Skeletal muscle satellite cell (primary cell): ENCODE results near the gene ZNF827.

Experiments used
- H3K27me3 ChIP-seq: 2 replicates; pipeline ENCODE4 v1.7.0; 2013; ENCODE audit warnings: low read length; ENCODE audit not compliant: control insufficient read depth, insufficient read depth
- H3K36me3 ChIP-seq: 2 replicates; pipeline ENCODE4 v1.7.0; 2013; ENCODE audit warnings: mild to moderate bottlenecking, control low read depth, low read length; ENCODE audit not compliant: insufficient read depth
- H3K4me1 ChIP-seq: 2 replicates; pipeline ENCODE4 v1.7.0; 2013; ENCODE audit warnings: low read length; ENCODE audit not compliant: control insufficient read depth, insufficient read depth
- H3K4me2 ChIP-seq: 2 replicates; pipeline ENCODE4 v1.7.0; 2013; ENCODE audit warnings: mild to moderate bottlenecking, low read length
- H3K4me3 ChIP-seq: 2 replicates; pipeline ENCODE4 v1.7.0; 2013; ENCODE audit warnings: low read length
- H3K9ac ChIP-seq: 2 replicates; pipeline ENCODE4 v1.7.0; 2013; ENCODE audit warnings: mild to moderate bottlenecking, low read depth, low read length, moderate library complexity
- H3K9me3 ChIP-seq: replicated peaks from 2 replicates; pipeline ENCODE4 v1.7.0; 2013; ENCODE audit warnings: mild to moderate bottlenecking, control low read depth, low read length

ZNF827 gene

GRCh38 chr4:145944886-145945285, 6.3 kb upstream of the ZNF827 start:
- no peaks in the 10 kb centered on the region for H3K27me3 ChIP-seq
- H3K4me1 ChIP-seq, result peaks cover 4% of the 10 kb centered on the region
- H3K4me3 ChIP-seq, result no peak overlapping the region
- H3K4me2 ChIP-seq, result no peak overlapping the region
- H3K36me3 ChIP-seq, result no peaks in the 10 kb centered on the region
- H3K9me3 ChIP-seq, result no peaks in the 10 kb centered on the region
- no peak overlapping the region for H3K9ac ChIP-seq

- Histone ChIP-seq H3K36me3 (no peaks in the 10 kb centered on the region), H3K9ac (peak overlapping the region; percentile 86), H3K4me1 (peaks cover 24% of the 10 kb centered on the region), H3K4me2 (peak overlapping the region; percentile 85), H3K9me3 (no peaks in the 10 kb centered on the region), H3K27me3 (no peaks in the 10 kb centered on the region), H3K4me3 (peak overlapping the region; percentile 83)
Measured at GRCh38 chr4:145939856-145940255, 1.2 kb upstream of the ZNF827 start.

DNA sequence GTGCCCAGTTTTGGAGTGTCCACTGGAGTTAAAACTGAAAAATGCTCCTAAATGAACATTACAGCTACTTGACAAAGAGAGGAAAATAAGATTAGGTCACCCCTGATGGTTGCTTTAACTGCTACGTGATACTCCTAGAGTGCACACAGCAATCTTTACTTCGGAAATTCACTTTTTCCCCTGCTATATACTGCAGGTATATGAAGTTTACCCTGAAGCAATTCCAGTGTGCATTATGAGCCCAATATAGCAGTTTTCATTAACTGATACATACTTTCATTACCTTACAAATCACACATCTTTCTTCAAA, 773 bp upstream of the ZNF827 start:
- H3K9me3 ChIP-seq, result no peaks in the 10 kb centered on the region
- H3K9ac ChIP-seq, result peak overlapping the region; percentile 86
- peak overlapping the region; percentile 83 for H3K4me3 ChIP-seq
- peaks cover 28% of the 10 kb centered on the region for H3K4me1 ChIP-seq
- H3K36me3 ChIP-seq, result no peaks in the 10 kb centered on the region
- H3K4me2 ChIP-seq, result peak overlapping the region; percentile 85
- H3K27me3 ChIP-seq, result no peaks in the 10 kb centered on the region

DNA sequence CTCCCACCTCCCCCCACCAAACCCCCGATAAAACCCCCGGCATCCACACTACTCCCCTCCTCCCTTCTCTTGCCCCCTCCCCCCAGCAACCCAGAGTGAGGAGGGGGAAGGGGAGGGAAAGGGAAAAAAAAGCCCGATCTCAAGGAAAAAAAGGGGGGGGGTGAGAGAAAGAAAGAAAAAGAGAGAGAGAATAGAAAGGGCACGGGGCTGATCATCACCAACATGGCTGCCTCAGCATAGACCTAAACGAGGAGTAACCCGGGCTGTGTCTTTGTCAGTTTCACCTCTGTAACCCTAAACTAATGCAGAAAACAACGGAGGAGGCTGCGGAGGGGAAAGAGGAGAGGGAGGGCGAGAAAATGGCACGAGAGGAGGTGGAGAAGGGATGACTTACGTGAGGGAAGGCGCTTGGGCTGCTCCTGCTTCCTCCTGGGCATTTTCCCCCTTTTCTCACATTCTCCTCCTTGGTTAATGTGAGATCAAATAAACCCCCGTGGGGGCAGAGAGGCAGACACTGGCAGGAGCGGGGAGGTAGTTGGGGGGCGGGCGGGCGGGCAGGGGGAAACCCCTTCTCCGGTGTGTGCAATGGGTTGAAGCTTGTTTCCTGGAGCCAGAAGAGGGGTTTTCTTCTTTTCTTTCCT, 532 bp downstream of the ZNF827 start:
- peak overlapping the region; percentile 86 for H3K9ac ChIP-seq

DNA sequence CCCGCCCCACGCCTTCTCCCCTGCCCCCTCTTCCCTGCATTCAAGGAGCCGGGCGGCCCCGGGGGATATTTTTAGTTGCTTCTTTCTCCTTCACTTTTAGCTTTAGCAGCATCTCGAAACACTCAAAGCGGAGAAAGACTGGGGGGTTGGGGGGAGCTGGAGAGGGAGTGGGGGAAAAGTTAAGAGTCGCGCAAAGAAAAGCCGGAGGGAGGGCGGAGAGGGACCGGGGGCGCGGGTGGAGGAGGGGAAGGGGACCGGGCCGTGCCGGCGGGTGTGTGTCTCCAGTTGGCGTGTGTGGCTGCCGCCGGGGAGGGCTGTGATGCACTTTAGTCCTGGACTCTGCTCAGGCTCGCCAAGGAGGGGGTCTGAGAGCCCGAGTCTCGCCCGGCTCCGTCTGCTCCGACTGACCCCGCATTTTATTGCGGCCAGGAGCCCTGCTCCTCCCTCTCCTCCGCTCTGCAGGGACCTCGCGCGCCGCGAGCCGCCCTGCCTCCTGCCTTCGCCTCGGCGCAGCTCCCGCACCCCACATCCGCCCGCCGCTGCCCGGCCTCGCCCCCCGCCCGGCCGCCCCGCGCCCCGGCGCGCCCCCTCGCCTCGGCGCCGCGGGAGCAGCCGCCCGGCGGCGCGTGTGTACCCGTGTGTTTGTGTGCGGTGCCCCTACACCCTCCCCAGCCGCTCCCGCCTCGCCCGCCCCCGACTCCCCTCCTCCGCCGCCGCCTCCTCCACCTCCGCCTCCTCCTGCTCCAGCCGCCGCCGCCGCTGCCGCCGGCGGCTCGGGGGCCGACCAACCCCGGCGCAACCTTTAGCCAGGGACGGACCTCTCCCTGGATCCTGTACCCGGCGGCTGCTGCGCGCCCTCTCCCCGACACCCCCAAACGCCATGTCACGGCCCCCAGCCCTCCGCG, 1.4 kb downstream of the ZNF827 start:
- Histone ChIP-seq H3K27me3 (no peaks in the 10 kb centered on the region), H3K4me3 (peak overlapping the region; percentile 83), H3K36me3 (no peaks in the 10 kb centered on the region), H3K9me3 (no peaks in the 10 kb centered on the region), H3K9ac (peak overlapping the region; percentile 86), H3K4me1 (peaks cover 41% of the 10 kb centered on the region), H3K4me2 (peak overlapping the region; percentile 85)

More for the DNA sequence above, 532 bp downstream of the ZNF827 start:
- Histone ChIP-seq H3K4me2 (peak overlapping the region; percentile 85), H3K4me1 (peaks cover 38% of the 10 kb centered on the region), H3K4me3 (peak overlapping the region; percentile 83), H3K27me3 (no peaks in the 10 kb centered on the region), H3K36me3 (no peaks in the 10 kb centered on the region), H3K9me3 (no peaks in the 10 kb centered on the region)

GRCh38 chr4:145936142-145936996, 2.3 kb downstream of the ZNF827 start:
- H3K4me3 ChIP-seq, result peak overlapping the region; percentile 83
- H3K4me1 ChIP-seq, result peaks cover 41% of the 10 kb centered on the region
- peak overlapping the region; percentile 86 for H3K9ac ChIP-seq

GRCh38 chr4:145935253-145936141, 3.1 kb downstream of the ZNF827 start:
- Histone ChIP-seq H3K9ac (peak overlapping the region; percentile 86), H3K27me3 (no peaks in the 10 kb centered on the region), H3K36me3 (no peaks in the 10 kb centered on the region), H3K9me3 (no peaks in the 10 kb centered on the region), H3K4me1 (peaks cover 48% of the 10 kb centered on the region), H3K4me3 (peak overlapping the region; percentile 83), H3K4me2 (peak overlapping the region; percentile 80)

More at GRCh38 chr4:145936142-145936996, 2.3 kb downstream of the ZNF827 start:
- H3K27me3 ChIP-seq, result no peaks in the 10 kb centered on the region
- H3K9me3 ChIP-seq, result no peaks in the 10 kb centered on the region
- H3K4me2 ChIP-seq, result peak overlapping the region; percentile 80
- H3K36me3 ChIP-seq, result no peaks in the 10 kb centered on the region

DNA sequence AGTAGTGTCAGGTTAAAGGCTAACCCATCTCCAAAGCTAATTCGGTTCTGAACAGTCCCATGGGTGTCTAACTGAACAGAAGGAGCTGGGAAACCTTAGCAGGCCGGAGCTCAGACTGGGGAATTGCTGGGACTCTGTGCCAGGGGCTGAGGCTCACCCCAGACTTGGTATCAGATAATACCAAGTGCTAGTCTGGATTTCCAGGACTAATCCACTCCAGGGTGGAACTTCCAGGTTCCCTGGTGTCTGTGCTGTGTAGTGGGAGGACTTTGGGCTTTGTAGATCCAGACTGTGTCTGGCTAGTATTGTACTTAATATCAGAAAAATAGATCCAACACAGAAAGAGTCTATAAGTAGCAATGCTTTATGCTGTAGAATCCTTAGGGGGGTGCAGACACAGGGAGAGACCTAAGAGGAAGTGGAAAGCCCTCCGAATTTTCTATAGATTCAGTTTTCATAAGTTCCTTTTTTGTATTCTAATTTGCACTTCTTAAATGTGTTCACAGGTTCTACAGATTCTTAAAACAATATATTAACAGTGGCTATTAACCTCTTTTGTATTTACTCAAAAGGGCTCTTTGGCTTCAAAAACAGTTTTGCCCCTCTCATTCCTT, 4.1 kb downstream of the ZNF827 start:
- Histone ChIP-seq H3K4me3 (no peak overlapping the region), H3K9ac (peak overlapping the region; percentile 86), H3K27me3 (no peaks in the 10 kb centered on the region), H3K4me2 (peak overlapping the region; percentile 80), H3K4me1 (peaks cover 50% of the 10 kb centered on the region), H3K9me3 (no peaks in the 10 kb centered on the region), H3K36me3 (no peaks in the 10 kb centered on the region)

DNA sequence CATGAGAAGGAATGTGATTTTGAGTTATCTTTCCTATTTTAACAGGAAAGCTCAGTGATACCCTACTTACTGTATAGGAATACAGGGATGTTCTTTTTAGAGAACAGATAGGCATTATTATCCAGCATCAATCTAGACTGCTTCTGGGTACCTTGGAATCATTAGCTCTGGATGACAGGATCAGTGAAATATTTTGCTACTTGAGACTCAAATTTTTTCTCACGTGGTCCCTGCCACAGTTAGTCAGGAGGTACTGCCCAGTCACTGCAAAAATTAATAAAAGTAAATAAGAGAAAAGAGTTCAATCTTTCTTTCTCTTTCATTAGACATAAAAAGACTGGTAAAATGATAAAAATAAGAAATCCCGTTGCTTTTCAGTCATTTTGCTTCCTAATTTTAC, 5.5 kb downstream of the ZNF827 start:
- no peak overlapping the region for H3K4me3 ChIP-seq
- H3K9ac ChIP-seq, result peak overlapping the region; percentile 27
- H3K4me2 ChIP-seq, result peak overlapping the region; percentile 12
- H3K9me3 ChIP-seq, result no peaks in the 10 kb centered on the region
- peaks cover 50% of the 10 kb centered on the region for H3K4me1 ChIP-seq
- no peaks in the 10 kb centered on the region for H3K36me3 ChIP-seq
- no peaks in the 10 kb centered on the region for H3K27me3 ChIP-seq

DNA sequence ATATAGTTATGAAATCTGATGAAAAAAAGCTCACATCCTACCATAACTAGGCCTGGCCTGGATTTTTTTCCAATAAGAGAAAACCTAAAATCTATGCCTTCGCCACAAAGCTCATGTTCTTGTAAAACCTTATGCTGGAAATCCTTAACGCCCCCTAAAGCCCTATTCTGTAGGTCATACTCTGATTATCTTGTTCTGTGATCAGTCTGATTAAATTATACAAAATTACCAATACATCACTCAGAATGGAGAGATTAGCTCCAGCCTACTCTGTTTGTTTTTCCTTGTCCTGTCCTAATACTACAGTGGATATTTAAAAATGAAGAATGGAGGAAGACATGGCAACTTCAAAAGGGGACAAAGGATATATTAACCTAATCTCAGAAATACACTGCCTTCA, 7.2 kb downstream of the ZNF827 start:
- H3K27me3 ChIP-seq, result no peaks in the 10 kb centered on the region
- H3K9ac ChIP-seq, result no peak overlapping the region
- no peaks in the 10 kb centered on the region for H3K9me3 ChIP-seq
- no peak overlapping the region for H3K4me2 ChIP-seq
- no peaks in the 10 kb centered on the region for H3K36me3 ChIP-seq
- H3K4me1 ChIP-seq, result peaks cover 50% of the 10 kb centered on the region
- no peak overlapping the region for H3K4me3 ChIP-seq
